GM21528 (cell line): ENCODE data around the gene HNRNPA1.
"Not testable (repeated sequence)": the region's sequence is repeated elsewhere in the genome, so short reads cannot be mapped to it uniquely, and the experiment has no call there.

Source experiments
- ATAC-seq: cut with Tn5 transposase; IDR thresholded peaks from one replicate; pipeline ENCODE4 v1.9.1; 2021; ENCODE audit warnings: mild to moderate bottlenecking, moderate library complexity; ENCODE audit not compliant: unreplicated experiment, low FRiP score

The HNRNPA1 gene

DNA sequence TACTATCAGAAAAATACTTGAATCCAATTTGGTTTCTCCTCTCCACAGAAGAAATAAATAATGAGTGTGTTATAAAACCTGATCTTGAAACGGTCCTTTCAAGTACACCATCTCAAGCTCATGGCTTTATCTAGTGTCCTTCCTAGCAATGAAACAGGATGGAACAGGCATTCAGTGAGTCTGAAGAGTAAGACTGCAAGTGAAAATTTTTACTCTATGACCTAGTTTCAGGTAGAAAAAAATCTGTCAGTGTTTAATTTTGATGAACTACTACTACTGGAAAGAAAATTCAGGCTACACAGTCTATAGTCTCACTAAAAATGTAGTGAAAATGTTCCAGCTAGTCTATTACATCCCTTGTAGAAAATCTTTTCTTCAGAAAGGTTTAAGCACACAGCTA, 8.3 kb upstream of the HNRNPA1 start:
- no peak for ATAC-seq

DNA sequence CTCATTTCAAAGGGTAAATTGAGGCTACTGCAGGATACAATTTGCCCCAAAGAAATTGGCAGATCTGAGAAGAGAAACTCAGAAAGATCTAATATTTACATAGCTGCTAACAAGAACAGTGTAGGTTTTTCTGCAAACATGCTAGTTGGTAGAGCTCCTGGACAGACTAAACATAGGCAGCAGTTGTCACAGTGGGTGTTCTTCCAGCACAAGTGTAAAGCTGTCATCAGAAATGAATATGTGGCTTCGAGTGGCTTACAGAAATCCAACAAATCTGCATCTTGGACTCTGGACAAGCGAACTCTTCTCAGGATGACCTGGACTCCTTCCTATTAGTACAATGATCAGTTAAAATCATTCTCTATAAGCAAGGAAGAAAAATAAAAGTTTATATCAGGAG, 6.5 kb upstream of the HNRNPA1 start:
- ATAC-seq, result no peak

GRCh38 chr12:54276368-54276767, 4.2 kb upstream of the HNRNPA1 start:
- no peak for ATAC-seq

DNA sequence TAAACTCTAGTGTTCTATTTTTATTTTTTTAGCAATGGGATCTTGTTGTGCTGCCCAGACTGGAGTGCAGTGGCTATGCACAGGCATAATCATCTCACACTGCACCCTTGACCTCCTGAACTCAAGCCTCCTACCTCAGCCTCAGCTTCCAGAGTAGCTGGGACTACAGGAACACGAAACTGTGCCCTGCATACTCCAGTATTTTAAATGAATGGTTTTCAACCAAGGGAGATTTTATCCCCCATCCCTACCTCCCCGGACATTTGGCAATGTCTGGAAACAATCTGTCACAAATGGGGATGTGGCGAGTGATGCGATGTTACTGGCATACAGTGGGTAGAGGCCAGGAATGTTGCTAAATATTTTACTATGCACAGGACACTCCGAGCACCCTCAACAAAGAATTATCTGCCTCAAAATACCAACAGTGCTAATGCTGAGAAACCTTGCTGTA, 2.7 kb upstream of the HNRNPA1 start:
- no peak for ATAC-seq

DNA sequence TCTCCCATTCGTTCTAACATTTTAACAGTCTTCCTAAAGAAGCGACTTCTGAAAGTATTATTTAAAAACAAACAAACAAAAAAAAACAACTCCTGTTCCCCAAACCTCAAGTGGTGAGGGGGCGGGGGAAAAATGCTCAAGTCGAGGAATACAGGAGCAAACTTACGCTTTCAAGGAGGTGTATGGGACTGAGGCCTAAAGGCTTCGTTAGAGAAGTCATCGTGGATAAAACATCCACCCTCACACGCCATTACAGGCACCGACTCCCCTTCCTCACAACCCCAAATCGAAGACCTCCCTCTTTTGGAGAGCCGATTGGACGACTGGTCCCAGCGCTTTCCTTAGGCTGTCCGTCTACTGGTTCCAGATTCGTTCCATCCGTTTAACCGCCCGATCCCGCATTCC, 1.3 kb upstream of the HNRNPA1 start:
- no peak for ATAC-seq

DNA sequence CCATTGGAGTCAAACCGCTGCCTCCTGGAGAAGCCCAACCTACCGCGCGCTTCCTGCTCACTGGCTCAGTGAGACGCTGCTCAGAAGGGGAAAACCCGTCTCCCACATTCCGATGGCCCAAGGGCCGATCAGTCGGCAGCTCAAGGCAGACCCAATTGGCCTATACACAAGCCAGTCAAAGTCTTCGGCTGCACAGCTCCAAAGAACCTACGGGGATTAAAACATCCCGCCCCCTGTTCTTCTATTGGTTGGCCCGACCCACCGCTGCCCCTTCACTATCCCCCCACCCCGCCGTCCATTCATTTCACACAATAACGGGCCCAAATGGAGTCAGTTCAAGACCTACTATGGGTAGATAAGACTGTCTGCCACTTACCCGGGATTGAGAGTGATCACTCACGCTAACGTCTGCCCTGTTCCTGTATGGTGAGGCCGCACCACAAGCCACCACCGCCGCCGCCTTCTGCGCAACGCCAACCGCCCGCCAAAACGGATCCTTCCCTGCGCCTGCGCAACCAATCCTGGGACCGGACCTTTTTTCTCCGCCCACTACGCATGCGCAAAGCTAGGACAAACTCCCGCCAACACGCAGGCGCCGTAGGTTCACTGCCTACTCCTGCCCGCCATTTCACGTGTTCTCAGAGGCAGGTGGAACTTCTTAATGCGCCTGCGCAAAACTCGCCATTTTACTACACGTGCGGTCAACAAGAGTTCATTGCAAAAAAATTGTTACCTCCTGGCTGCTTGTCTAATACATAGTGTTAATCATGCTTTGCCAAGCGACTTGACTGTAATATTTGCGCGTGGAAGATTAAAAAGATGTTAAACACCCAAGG, 676 bp upstream of the HNRNPA1 start, which contains the start of gene CBX5:
TSS of gene CBX5 (minus strand) at position 491 of the 836 bp plus-strand sequence. CDS start 22,472 bp downstream, outside the sequence.
- peak; percentile 67 for ATAC-seq

DNA sequence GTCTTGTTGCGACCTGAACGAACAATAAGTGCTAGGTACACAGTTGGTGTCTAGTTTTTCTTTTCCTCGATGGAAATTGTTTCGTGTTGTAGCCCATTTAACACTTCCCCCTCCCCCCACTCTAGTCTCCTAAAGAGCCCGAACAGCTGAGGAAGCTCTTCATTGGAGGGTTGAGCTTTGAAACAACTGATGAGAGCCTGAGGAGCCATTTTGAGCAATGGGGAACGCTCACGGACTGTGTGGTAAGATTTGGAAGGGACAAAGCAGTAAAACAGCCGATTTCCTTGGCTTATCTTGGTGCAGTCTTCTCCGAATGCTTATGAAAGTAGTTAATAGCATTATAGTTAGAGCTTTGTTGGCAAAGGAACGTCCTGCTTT, 724 bp downstream of the HNRNPA1 start:
- not testable (repeated sequence) for ATAC-seq

GRCh38 chr12:54281694-54282093, 1.2 kb downstream of the HNRNPA1 start:
- not testable (repeated sequence) for ATAC-seq

- ATAC-seq, result no peak
Observed at GRCh38 chr12:54282949-54283593, 2.5 kb downstream of the HNRNPA1 start.

- not testable (repeated sequence) for ATAC-seq
Observed at GRCh38 chr12:54284070-54284780, 3.7 kb downstream of the HNRNPA1 start.

DNA sequence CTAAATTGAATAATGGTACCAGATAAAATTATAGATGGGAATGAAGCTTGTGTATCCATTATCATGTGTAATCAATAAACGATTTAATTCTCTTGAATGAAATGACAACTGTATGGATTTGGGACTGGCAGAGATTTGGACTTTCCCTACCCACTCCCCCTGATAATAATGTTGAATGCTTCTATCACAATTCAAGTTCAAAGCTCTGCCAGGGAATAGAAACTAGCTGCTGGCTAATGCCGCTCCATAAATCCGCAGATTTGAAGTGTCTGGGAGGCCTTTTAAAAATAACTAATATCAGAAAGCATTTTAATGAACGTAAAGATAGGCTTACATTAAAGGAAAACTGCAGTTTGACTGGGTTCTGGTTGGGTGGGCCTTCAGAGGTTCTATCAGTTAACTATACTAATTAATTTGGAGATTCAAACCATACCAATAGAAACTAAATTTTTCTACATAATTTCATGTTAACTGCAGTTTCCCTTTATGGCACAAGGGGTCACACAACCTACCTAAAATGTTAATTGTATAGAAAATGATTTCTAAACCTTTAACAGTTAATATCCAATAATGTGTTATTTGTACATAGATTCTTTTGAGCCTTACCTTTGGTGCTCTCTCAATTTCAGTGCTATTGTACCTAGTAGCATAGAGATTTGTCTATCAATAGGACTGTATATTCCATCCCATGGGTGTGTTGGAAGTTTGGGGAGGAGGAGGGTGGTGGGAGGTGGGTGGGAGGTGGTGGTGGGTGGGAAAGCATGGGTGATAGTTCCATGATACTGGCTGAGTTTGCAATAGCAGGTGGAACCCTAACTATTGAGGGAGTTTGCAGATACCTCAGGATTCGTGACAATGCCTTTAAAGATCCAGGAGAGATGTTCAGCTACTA, 4.9 kb downstream of the HNRNPA1 start:
- no peak for ATAC-seq

GRCh38 chr12:54286042-54287030, 5.8 kb downstream of the HNRNPA1 start:
- ATAC-seq, result no peak

DNA sequence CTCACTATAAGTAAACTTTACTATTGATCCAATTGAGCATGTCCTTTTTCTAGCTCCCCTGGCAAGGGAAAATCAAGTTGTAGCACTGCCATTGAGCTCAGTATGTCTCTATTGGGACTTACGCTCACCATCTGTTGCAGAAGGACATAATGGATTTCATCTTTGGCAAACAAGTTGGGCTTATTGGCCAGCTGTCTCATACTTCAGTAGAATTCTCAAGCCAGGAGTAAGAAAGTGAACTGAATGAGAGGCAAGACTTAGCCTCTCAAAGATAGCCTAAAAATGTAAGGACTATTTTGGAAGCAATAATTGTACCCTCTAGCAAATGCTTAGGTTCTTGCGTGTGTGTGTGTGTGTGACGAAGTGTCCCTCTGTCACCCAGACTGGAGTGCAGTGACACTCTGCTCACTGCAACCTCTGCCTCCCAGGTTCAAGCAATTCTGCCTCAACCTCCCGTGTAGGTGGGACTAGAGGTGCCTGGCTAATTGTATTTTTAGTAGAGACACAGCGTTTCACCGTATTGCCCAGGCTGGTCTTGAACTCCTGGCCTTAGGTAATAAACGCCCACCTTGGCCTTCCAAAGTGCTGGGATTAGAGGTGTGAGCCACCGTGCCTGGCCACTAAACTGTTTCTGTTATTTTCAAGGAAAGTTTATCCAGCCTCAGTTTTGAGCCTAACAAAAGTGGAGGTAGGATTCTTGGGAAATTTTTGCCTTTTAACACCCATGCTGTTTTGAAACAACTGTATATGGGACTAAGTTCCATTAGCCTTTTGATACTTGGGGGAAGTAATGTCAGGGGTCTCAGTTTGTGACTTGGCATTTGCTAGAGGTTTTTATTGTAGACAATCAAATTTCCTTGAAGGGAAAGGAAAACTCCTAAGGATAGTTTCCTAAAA, 7.0 kb downstream of the HNRNPA1 start:
- no peak for ATAC-seq

DNA sequence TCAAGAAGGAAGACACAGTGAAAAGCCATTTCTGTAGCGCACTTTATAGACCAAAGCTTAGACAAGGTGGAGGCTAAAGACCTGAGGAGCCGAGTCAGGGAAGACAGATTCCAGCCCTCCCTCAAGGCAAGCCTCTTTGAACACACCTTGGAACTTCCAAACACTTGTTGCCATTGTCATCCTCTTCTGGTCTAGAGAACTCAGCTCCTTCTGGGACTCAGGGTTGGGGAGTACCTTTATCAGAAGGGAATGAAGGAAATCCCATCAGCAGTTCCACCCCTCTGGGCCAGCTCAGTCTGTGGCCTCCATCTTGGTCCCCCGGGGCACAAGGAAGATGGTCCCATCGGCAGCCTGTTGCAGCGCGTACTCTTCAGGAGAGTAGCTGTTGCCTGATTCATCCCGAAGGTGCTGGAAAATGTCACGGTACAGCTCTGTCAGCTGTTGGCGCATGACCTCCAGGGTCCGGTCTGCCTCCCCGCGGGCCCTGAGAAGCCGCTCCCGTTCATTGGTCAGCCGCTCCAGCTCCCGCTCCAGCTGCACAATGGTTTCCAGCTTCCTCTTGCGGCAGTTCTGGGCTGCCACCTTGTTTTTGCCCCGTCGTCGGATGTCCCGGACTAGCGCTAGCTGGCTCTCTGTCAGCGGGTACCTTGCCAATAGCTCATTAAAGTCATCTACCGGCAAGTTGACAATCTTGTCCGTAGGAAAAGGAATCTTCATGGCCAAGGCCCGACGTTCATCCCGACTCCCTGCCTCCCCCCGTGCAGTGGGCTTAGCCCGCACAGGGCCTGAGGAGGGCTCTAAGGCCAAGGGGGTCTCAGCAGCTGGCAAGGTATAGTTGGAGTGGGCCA, 11.8 kb downstream of the HNRNPA1 start:
- ATAC-seq, result no peak

DNA sequence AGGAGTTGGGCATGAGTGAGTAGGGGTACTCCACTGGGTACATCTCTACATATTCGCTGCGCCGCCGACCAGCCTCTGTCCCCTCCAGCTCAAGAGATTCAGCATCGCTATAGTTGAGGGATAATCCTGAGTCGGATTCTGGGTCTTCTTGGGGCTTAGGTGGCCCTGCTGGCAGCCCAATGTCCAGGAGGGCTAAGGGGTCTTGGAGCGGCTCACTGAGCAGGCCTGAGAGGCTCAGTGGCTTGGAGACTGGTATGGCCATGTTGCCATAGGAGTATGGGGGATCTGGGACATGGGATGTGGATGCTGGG, 12.4 kb downstream of the HNRNPA1 start:
- ATAC-seq, result no peak

DNA sequence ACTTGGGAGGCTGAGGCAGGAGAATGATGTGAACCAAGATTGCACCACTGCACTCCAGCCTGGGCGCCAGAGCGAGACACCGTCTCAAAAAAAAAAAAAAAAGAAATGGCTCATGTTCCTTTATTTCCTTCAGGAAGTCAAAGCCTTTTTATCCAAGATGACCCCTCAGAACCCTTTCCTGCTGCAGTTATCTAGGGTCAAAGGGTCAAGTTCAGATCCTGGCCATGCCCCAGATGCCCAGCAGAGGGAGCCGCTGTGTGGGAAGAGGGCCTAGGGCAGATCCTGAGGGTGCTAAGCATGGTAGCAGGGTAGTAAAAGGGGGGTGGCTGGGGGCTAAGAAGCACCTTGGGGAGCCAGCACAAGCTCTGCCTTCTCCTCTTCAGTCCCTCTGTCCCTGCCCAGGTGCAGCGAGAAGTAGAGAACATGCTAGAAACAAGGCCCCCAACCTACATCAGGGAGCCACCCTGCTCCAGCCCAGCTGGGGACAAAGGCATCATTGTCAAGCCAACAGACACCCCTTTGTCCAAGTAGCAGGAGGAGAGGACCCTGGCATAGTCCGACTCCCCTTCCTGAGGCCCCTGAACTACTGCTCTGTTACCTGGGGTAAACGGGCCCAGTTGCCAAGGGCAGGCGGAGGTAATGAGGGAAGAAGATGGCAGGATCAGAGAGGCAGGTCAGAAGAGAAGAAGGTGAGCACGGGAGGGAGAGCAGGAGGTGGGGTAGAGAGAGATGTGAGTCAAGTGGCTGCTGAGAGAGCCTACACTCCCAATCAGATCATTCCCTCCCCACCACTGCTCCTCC, 13.8 kb downstream of the HNRNPA1 start:
- no peak for ATAC-seq
